ENCODE measurements around the gene YPEL1.

The YPEL1 gene

DNA sequence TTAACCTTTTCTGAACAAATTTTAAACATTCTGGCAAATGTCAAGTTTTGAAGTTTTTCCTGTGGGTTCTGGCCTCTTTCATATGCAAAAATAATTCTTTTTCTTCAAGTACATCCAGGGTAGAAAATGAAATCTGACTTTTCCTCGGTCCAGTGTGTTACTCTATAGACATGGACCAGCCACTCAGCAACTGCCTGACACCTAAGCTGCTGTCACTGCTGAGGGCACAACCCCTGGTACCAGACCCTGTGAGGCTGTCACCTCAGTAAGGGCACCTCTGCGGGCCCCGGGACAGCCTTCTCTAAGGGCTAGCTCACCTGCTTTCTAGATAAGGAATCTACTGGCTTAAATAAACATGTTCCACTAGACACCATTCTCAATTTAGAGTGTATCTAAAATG is 36.0 kb downstream of the YPEL1 start:
- no peak overlapping the region for H3K27ac ChIP-seq (ENCODE audit: insufficient read depth in 1 of 2, low read depth in 1 of 2, low read length in 2 of 2, poor library complexity in 1 of 2, severe bottlenecking in 2 of 2)
- no peaks in the 10 kb centered on the region for H3K9me3 ChIP-seq (ENCODE audit: control extremely low read depth in 1 of 5, control insufficient read depth in 4 of 5, insufficient read depth in 2 of 5, low read depth in 1 of 5, low read length in 4 of 5)
- H3K4me1 ChIP-seq (ENCODE audit: control extremely low read depth in 1 of 4, control insufficient read depth in 4 of 4, insufficient read depth in 4 of 4, low read length in 3 of 4), result no peaks in the 10 kb centered on the region
- peaks cover 21 to 87% (median 48%) of the 10 kb centered on the region in 4 experiments for H3K36me3 ChIP-seq (ENCODE audit: control insufficient read depth in 4 of 4, insufficient read depth in 4 of 4, low read length in 3 of 4)
- no peaks in the 10 kb centered on the region for H3K27me3 ChIP-seq (replicated peaks in 2 of 5; ENCODE audit: control insufficient read depth in 4 of 5, insufficient read depth in 5 of 5, low read length in 4 of 5)
- DNase-seq, result no peak
- ChIA-PET CTCF (no interaction called here), POLR2A (no interaction called here)
- 100% methylated on average over 3 of the region's 3 CpGs for WGBS (ENCODE audit: insufficient coverage)
- no peak overlapping the region for H3K4me3 ChIP-seq (ENCODE audit: control insufficient read depth in 1 of 7, extremely low read depth in 1 of 7, insufficient read depth in 4 of 7, low read depth in 2 of 7, low read length in 6 of 7)

DNA sequence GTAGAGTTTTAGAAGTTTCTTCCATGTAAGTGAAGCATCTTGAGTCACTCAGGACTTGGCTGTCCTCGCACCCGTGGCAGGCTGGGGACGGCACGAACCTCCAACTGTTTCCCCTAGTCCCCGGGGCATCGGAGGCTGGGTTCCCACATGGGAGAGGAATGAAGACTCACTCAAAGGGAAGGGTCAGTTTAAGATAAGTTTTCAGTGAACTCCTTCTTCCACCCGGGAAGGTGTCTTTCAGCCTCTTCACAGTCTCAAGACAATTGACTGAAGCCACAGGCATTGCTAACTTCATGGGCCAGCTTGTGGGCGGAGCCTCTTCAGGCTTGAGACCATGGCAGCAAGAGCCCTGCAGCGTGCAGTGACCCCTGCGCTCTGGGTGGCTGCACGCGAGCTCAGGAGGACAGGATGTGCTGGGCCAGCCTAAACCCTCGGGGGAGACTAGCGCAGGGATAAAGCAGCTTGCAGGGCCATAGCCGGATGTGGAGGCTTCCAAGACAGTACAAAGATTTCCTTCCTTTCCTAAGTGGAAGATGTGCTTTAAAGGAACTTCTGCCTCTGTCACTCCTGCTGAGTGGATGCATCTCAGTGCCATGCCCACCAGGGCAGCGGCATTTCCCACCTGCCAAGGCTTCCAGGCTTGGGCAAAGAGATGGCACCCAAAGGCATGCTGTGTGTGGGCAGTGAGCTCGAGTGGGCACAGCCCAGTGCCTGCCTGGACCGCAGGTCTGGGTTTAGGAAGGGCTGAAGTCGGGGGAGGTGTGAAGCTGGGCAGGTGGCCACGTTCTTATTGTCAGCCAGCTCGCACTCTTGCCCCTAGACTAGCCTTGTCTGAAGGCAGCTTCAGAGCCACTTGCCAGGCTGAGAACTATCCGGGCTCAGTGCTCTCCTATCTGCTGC is 36.9 kb downstream of the YPEL1 start:
- Histone ChIP-seq H3K9me3 (ENCODE audit: control extremely low read depth in 1 of 5, control insufficient read depth in 4 of 5, insufficient read depth in 2 of 5, low read depth in 1 of 5, low read length in 4 of 5) (no peaks in the 10 kb centered on the region), H3K27me3 (replicated peaks in 2 of 5; ENCODE audit: control insufficient read depth in 4 of 5, insufficient read depth in 5 of 5, low read length in 4 of 5) (no peaks in the 10 kb centered on the region), H3K4me3 (ENCODE audit: control insufficient read depth in 1 of 7, extremely low read depth in 1 of 7, insufficient read depth in 4 of 7, low read depth in 2 of 7, low read length in 6 of 7) (no peak overlapping the region), H3K4me1 (ENCODE audit: control extremely low read depth in 1 of 4, control insufficient read depth in 4 of 4, insufficient read depth in 4 of 4, low read length in 3 of 4) (no peaks in the 10 kb centered on the region), H3K27ac (ENCODE audit: insufficient read depth in 1 of 2, low read depth in 1 of 2, low read length in 2 of 2, poor library complexity in 1 of 2, severe bottlenecking in 2 of 2) (no peak overlapping the region), H3K36me3 (ENCODE audit: control insufficient read depth in 4 of 4, insufficient read depth in 4 of 4, low read length in 3 of 4) (peaks cover 19 to 92% (median 55%) of the 10 kb centered on the region in 4 experiments)
- POLR2A ChIA-PET, result no interaction called here
- CTCF ChIA-PET, result interaction anchor here (1.0 kb wide), 1 partner anchor 12 kb away, joined by 3 read pairs; no protein-coding TSS in a partner anchor
- 95% methylated on average over 20 of the region's 22 CpGs for WGBS (ENCODE audit: insufficient coverage)
- no peak for DNase-seq

DNA sequence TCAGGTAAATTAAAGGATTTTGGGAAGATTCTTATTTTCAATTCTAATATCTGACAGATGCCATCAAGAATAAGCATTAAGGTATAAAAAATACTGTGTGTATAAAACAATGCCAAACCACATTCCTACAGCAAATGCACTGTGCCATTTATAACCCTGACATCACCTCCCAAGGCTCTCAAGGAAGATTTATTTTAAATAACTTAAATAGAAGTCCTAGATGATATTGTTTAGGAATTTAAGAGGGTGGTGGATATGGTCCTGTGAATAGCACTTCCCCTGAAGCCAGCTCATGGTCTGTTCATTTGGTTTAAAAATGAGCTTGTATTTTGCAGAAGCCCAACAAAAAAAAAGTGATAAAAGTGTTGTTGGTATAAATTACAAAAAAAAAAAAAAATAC is 37.7 kb downstream of the YPEL1 start:
- Histone ChIP-seq H3K9me3 (ENCODE audit: control extremely low read depth in 1 of 5, control insufficient read depth in 4 of 5, insufficient read depth in 2 of 5, low read depth in 1 of 5, low read length in 4 of 5) (no peaks in the 10 kb centered on the region), H3K36me3 (ENCODE audit: control insufficient read depth in 4 of 4, insufficient read depth in 4 of 4, low read length in 3 of 4) (peaks cover 18 to 91% (median 56%) of the 10 kb centered on the region in 4 experiments), H3K4me1 (ENCODE audit: control extremely low read depth in 1 of 4, control insufficient read depth in 4 of 4, insufficient read depth in 4 of 4, low read length in 3 of 4) (no peaks in the 10 kb centered on the region), H3K27me3 (replicated peaks in 2 of 5; ENCODE audit: control insufficient read depth in 4 of 5, insufficient read depth in 5 of 5, low read length in 4 of 5) (no peaks in the 10 kb centered on the region), H3K27ac (ENCODE audit: insufficient read depth in 1 of 2, low read depth in 1 of 2, low read length in 2 of 2, poor library complexity in 1 of 2, severe bottlenecking in 2 of 2) (no peak overlapping the region), H3K4me3 (ENCODE audit: control insufficient read depth in 1 of 7, extremely low read depth in 1 of 7, insufficient read depth in 4 of 7, low read depth in 2 of 7, low read length in 6 of 7) (no peak overlapping the region)
- POLR2A ChIA-PET, result no interaction called here
- DNase-seq, result no peak
- CTCF ChIA-PET, result interaction anchor here (0.6 to 1.0 kb wide), 2 partner anchors 11 to 13 kb away, joined by 3 to 4 read pairs; no protein-coding TSS in a partner anchor

DNA sequence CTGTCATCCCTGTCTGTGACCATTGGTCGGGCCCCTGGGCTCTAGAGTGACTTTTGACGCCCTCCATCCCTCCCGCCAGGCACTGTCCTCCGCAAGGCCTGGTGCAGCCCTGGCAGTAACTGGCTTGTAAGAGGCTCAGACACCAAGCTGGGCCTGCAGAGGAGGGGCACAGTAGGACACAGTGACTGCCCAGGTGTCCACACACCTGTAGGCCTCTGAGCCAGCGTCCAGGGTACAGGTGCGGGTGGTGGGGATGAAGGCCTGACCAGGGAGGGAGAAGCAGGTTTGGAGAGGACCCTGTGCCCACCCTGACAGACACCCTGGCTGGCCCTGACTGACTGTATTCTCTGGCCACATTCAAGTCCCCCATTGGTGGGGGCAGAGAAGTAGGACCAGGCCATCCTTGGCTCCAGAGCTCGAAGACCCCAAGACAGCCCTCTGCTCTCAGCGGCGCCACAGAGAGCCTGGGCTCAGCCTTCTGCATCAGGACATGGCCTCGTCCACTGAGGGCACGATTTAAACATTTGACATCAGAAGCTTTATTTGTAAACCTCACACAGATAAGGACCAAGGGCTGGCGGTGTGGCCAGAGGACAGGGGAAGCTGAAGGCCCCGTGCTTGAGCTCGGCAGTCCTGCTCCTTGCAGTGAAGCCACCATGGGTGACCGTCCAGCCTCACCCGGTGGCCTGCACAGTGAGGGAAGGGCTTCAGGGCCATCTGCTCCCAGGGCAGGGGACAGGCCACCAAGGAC is 38.4 kb downstream of the YPEL1 start:
- Histone ChIP-seq H3K27ac (ENCODE audit: insufficient read depth in 1 of 2, low read depth in 1 of 2, low read length in 2 of 2, poor library complexity in 1 of 2, severe bottlenecking in 2 of 2) (no peak overlapping the region), H3K4me1 (ENCODE audit: control extremely low read depth in 1 of 4, control insufficient read depth in 4 of 4, insufficient read depth in 4 of 4, low read length in 3 of 4) (no peaks in the 10 kb centered on the region), H3K9me3 (ENCODE audit: control extremely low read depth in 1 of 5, control insufficient read depth in 4 of 5, insufficient read depth in 2 of 5, low read depth in 1 of 5, low read length in 4 of 5) (no peaks in the 10 kb centered on the region), H3K27me3 (replicated peaks in 2 of 5; ENCODE audit: control insufficient read depth in 4 of 5, insufficient read depth in 5 of 5, low read length in 4 of 5) (no peaks in the 10 kb centered on the region), H3K36me3 (ENCODE audit: control insufficient read depth in 4 of 4, insufficient read depth in 4 of 4, low read length in 3 of 4) (peaks cover 14 to 84% (median 54%) of the 10 kb centered on the region in 4 experiments), H3K4me3 (ENCODE audit: control insufficient read depth in 1 of 7, extremely low read depth in 1 of 7, insufficient read depth in 4 of 7, low read depth in 2 of 7, low read length in 6 of 7) (no peak overlapping the region)
- WGBS (ENCODE audit: insufficient coverage), result 96% methylated on average over 15 of the region's 16 CpGs
- ChIA-PET CTCF (interaction anchor here (0.6 to 1.0 kb wide), 2 partner anchors 10 to 13 kb away, joined by 3 to 4 read pairs; no protein-coding TSS in a partner anchor), POLR2A (no interaction called here)
- DNase-seq, result no peak

DNA sequence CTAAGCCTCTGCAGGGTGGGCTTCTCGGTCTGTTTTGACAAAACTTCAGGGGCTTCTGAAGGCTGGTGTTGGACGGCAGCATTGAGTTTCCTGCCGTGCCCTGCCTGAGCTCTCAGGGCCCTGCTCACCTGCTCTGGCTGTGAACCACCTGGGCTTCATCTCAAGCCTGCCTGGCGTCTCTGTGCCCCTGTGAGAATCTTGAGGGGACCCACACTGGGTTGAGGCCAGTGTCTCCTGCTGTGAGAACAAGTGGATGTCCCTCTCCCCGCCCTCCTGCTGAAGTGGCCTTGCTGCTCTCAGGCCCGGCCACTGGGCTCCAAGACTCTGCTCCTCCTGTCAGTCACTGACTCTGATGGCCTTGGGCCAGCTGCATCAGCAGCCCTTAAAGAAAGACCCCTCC is 39.5 kb downstream of the YPEL1 start:
- Histone ChIP-seq H3K27ac (ENCODE audit: insufficient read depth in 1 of 2, low read depth in 1 of 2, low read length in 2 of 2, poor library complexity in 1 of 2, severe bottlenecking in 2 of 2) (no peak overlapping the region), H3K9me3 (ENCODE audit: control extremely low read depth in 1 of 5, control insufficient read depth in 4 of 5, insufficient read depth in 2 of 5, low read depth in 1 of 5, low read length in 4 of 5) (no peaks in the 10 kb centered on the region), H3K27me3 (replicated peaks in 2 of 5; ENCODE audit: control insufficient read depth in 4 of 5, insufficient read depth in 5 of 5, low read length in 4 of 5) (no peaks in the 10 kb centered on the region), H3K4me1 (ENCODE audit: control extremely low read depth in 1 of 4, control insufficient read depth in 4 of 4, insufficient read depth in 4 of 4, low read length in 3 of 4) (no peaks in the 10 kb centered on the region), H3K4me3 (ENCODE audit: control insufficient read depth in 1 of 7, extremely low read depth in 1 of 7, insufficient read depth in 4 of 7, low read depth in 2 of 7, low read length in 6 of 7) (no peak overlapping the region), H3K36me3 (ENCODE audit: control insufficient read depth in 4 of 4, insufficient read depth in 4 of 4, low read length in 3 of 4) (peaks cover 12 to 78% (median 53%) of the 10 kb centered on the region in 4 experiments)
- 97% methylated on average over 6 of the region's 6 CpGs for WGBS (ENCODE audit: insufficient coverage)
- ChIA-PET POLR2A (no interaction called here), CTCF (no interaction called here)
- DNase-seq, result no peak

DNA sequence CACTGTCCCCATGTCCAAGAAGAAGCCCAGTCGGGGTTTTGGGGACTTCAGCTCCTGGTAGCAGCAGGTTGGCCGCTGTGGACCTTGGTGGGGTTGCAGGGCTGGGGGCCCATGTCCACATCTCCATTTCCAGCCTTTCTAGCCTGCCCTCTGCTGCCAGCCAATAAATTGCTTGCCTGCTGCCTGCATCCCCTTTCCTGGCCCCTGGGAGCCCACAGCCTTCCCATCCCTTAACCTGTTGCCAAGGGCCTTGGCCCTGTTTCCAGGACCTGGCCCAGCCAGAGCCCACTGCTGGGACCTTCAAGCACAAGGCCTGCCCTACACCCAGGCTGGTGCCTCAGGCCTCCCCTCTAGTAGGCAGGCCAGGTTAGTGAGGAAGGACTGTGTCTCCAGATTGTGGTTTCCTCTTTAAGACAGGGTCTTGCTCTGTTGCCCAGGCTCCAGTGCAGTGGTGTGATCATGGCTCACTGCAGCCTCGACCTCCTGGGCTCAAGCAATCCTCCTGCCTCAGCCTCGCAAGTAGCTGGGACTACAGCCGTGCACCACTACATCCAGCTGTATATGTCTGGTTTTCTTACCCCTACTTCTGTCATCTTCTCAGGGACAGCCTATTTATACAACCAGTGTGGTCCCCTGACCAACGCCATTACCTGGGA is 40.0 kb downstream of the YPEL1 start:
- ChIA-PET CTCF (interaction anchor here (2.0 kb wide), 1 partner anchor 10 kb away, joined by 5 read pairs; no protein-coding TSS in a partner anchor), POLR2A (no interaction called here)
- peaks cover 10 to 73% (median 51%) of the 10 kb centered on the region in 4 experiments for H3K36me3 ChIP-seq (ENCODE audit: control insufficient read depth in 4 of 4, insufficient read depth in 4 of 4, low read length in 3 of 4)
- H3K4me3 ChIP-seq (ENCODE audit: control insufficient read depth in 1 of 7, extremely low read depth in 1 of 7, insufficient read depth in 4 of 7, low read depth in 2 of 7, low read length in 6 of 7), result no peak overlapping the region
- WGBS (ENCODE audit: insufficient coverage), result 76% methylated on average over 5 of the region's 6 CpGs
- no peaks in the 10 kb centered on the region for H3K27me3 ChIP-seq (replicated peaks in 2 of 5; ENCODE audit: control insufficient read depth in 4 of 5, insufficient read depth in 5 of 5, low read length in 4 of 5)
- no peaks in the 10 kb centered on the region for H3K9me3 ChIP-seq (ENCODE audit: control extremely low read depth in 1 of 5, control insufficient read depth in 4 of 5, insufficient read depth in 2 of 5, low read depth in 1 of 5, low read length in 4 of 5)
- no peaks in the 10 kb centered on the region for H3K4me1 ChIP-seq (ENCODE audit: control extremely low read depth in 1 of 4, control insufficient read depth in 4 of 4, insufficient read depth in 4 of 4, low read length in 3 of 4)
- no peak for DNase-seq
- H3K27ac ChIP-seq (ENCODE audit: insufficient read depth in 1 of 2, low read depth in 1 of 2, low read length in 2 of 2, poor library complexity in 1 of 2, severe bottlenecking in 2 of 2), result no peak overlapping the region

Measured in common myeloid progenitor, CD34-positive (primary cell).